Measurements from ENCODE around the gene ZNF423.

Gene ZNF423

GRCh38 chr16:49703483-49703882 lies 152.4 kb downstream of the ZNF423 start:
- no peak for DNase-seq (ENCODE audit: low read depth, low spot score)

GRCh38 chr16:49701789-49702494 lies 154.0 kb downstream of the ZNF423 start:
- H3K27ac ChIP-seq: no peak overlapping the region
- DNase-seq (ENCODE audit: low read depth, low spot score): no peak

More at GRCh38 chr16:49703483-49703882, 152.4 kb downstream of the ZNF423 start:
- H3K27ac ChIP-seq: no peak overlapping the region

GRCh38 chr16:49701065-49701685 lies 154.7 kb downstream of the ZNF423 start:
- no peak for DNase-seq (ENCODE audit: low read depth, low spot score)
- H3K27ac ChIP-seq: no peak overlapping the region

GRCh38 chr16:49700251-49701064 lies 155.5 kb downstream of the ZNF423 start:
- no peak for DNase-seq (ENCODE audit: low read depth, low spot score)
- no peak overlapping the region for H3K27ac ChIP-seq

GRCh38 chr16:49699841-49700175 lies 156.1 kb downstream of the ZNF423 start:
- no peak overlapping the region for H3K27ac ChIP-seq

GRCh38 chr16:49698931-49699840 lies 156.7 kb downstream of the ZNF423 start:
- no peak overlapping the region for H3K27ac ChIP-seq

More at GRCh38 chr16:49699841-49700175, 156.1 kb downstream of the ZNF423 start:
- no peak for DNase-seq (ENCODE audit: low read depth, low spot score)

GRCh38 chr16:49698453-49698815 lies 157.5 kb downstream of the ZNF423 start:
- no peak for DNase-seq (ENCODE audit: low read depth, low spot score)
- H3K27ac ChIP-seq: no peak overlapping the region

More at GRCh38 chr16:49698931-49699840, 156.7 kb downstream of the ZNF423 start:
- DNase-seq (ENCODE audit: low read depth, low spot score): no peak

GRCh38 chr16:49697631-49698452 lies 158.1 kb downstream of the ZNF423 start:
- no peak for DNase-seq (ENCODE audit: low read depth, low spot score)
- no peak overlapping the region for H3K27ac ChIP-seq

GRCh38 chr16:49696414-49697101 lies 159.4 kb downstream of the ZNF423 start:
- H3K27ac ChIP-seq: no peak overlapping the region
- no peak for DNase-seq (ENCODE audit: low read depth, low spot score)

- no peak for DNase-seq (ENCODE audit: low read depth, low spot score)
- no peak overlapping the region for H3K27ac ChIP-seq
Measured at GRCh38 chr16:49695782-49696413, 160.0 kb downstream of the ZNF423 start.

- DNase-seq (ENCODE audit: low read depth, low spot score): no peak
- no peak overlapping the region for H3K27ac ChIP-seq
Measured at GRCh38 chr16:49693445-49693844, 162.5 kb downstream of the ZNF423 start.

- no peak for DNase-seq (ENCODE audit: low read depth, low spot score)
Measured at GRCh38 chr16:49690778-49691177, 165.1 kb downstream of the ZNF423 start.

GRCh38 chr16:49688036-49688697 lies 167.7 kb downstream of the ZNF423 start:
- DNase-seq (ENCODE audit: low read depth, low spot score): no peak
- H3K27ac ChIP-seq: no peak overlapping the region

More at GRCh38 chr16:49690778-49691177, 165.1 kb downstream of the ZNF423 start:
- H3K27ac ChIP-seq: no peak overlapping the region

GRCh38 chr16:49687476-49688002 lies 168.4 kb downstream of the ZNF423 start:
- no peak for DNase-seq (ENCODE audit: low read depth, low spot score)
- H3K27ac ChIP-seq: no peak overlapping the region

GRCh38 chr16:49684696-49685095 lies 171.2 kb downstream of the ZNF423 start:
- DNase-seq (ENCODE audit: low read depth, low spot score): no peak
- H3K27ac ChIP-seq: no peak overlapping the region

GRCh38 chr16:49682577-49683165 lies 173.2 kb downstream of the ZNF423 start:
- DNase-seq (ENCODE audit: low read depth, low spot score): no peak
- no peak overlapping the region for H3K27ac ChIP-seq

- H3K27ac ChIP-seq: no peak overlapping the region
- DNase-seq (ENCODE audit: low read depth, low spot score): no peak
Measured at GRCh38 chr16:49681217-49681883, 174.6 kb downstream of the ZNF423 start.

All from epithelial cell of prostate (primary cell).